Measurements from ENCODE around the gene FMNL2. TPM values are rescaled to one million over a fixed set of nuclear protein-coding genes. Genes with fewer than 3 reads are reported as not detected.

The FMNL2 gene
- polyA plus RNA-seq, 3 donors, result 0.28 to 3.2 (median 0.71) TPM

GRCh38 chr2:152406836-152407161 lies 71.8 kb downstream of the FMNL2 start:
- H2AFZ ChIP-seq (ENCODE audit: insufficient read depth, low read depth, low read length, poor library complexity, severe bottlenecking), result no peak overlapping the region
- TF ChIP-seq CTCF (IDR thresholded peaks at IDR 0.05), result no peak
- Mint-ChIP-seq H3K4me3 (no peak overlapping the region), H3K9me3 (no peaks in the 10 kb centered on the region), H3K36me3 (no peaks in the 10 kb centered on the region), H3K27ac (peak overlapping the region in 1 of 7 donors; percentile 11), H3K4me1 (peaks cover 34% of the 10 kb centered on the region), H3K27me3 (ENCODE audit: low read depth in 3 of 3) (no peaks in the 10 kb centered on the region)
- no peaks in the 10 kb centered on the region for H3K27me3 ChIP-seq (ENCODE audit: control insufficient read depth in 2 of 2, insufficient read depth in 2 of 2, low read length in 2 of 2)
- DNase-seq, result no peak
- no peak overlapping the region for H3K4me3 ChIP-seq (replicated peaks in 1 of 3; ENCODE audit: low read depth in 2 of 3, low read length in 3 of 3)
- H3K27ac ChIP-seq (ENCODE audit: low read depth in 1 of 2, low read length in 2 of 2), result no peak overlapping the region
- intact Hi-C loops (cut with micrococcal nuclease), result no loop called here
- H3K79me2 ChIP-seq (ENCODE audit: insufficient read depth, low read length), result no peaks in the 10 kb centered on the region
- no peaks in the 10 kb centered on the region for H3K9me3 ChIP-seq (replicated peaks in 1 of 2; ENCODE audit: control insufficient read depth in 1 of 2, insufficient read depth in 1 of 2, low read length in 2 of 2)
- H3K4me2 ChIP-seq (replicated peaks; ENCODE audit: extremely low read depth, low read length, poor library complexity, severe bottlenecking), result no peak overlapping the region
- no peaks in the 10 kb centered on the region for H4K20me1 ChIP-seq (ENCODE audit: insufficient read depth, low read length)
- H3K9ac ChIP-seq (ENCODE audit: insufficient read depth, low read length, poor library complexity, severe bottlenecking), result no peak overlapping the region
- H3K4me1 ChIP-seq (ENCODE audit: control insufficient read depth in 1 of 2, insufficient read depth in 2 of 2, low read length in 2 of 2), result peaks cover 20 to 25% of the 10 kb centered on the region in 2 donors
- WGBS (ENCODE audit: insufficient coverage), result no CpG with 5 or more reads among the region's 2 CpGs
- no peaks in the 10 kb centered on the region for H3K36me3 ChIP-seq (replicated peaks in 1 of 2; ENCODE audit: control insufficient read depth in 1 of 2, insufficient read depth in 2 of 2, low read length in 2 of 2)

GRCh38 chr2:152407204-152407721 lies 72.3 kb downstream of the FMNL2 start:
- Histone ChIP-seq H3K9me3 (replicated peaks in 1 of 2; ENCODE audit: control insufficient read depth in 1 of 2, insufficient read depth in 1 of 2, low read length in 2 of 2) (no peaks in the 10 kb centered on the region), H3K36me3 (replicated peaks in 1 of 2; ENCODE audit: control insufficient read depth in 1 of 2, insufficient read depth in 2 of 2, low read length in 2 of 2) (no peaks in the 10 kb centered on the region), H3K4me1 (ENCODE audit: control insufficient read depth in 1 of 2, insufficient read depth in 2 of 2, low read length in 2 of 2) (peaks cover 22 to 28% of the 10 kb centered on the region in 2 donors), H3K4me3 (replicated peaks in 1 of 3; ENCODE audit: low read depth in 2 of 3, low read length in 3 of 3) (no peak overlapping the region), H3K9ac (ENCODE audit: insufficient read depth, low read length, poor library complexity, severe bottlenecking) (no peak overlapping the region), H2AFZ (ENCODE audit: insufficient read depth, low read depth, low read length, poor library complexity, severe bottlenecking) (no peak overlapping the region), H4K20me1 (ENCODE audit: insufficient read depth, low read length) (no peaks in the 10 kb centered on the region), H3K4me2 (replicated peaks; ENCODE audit: extremely low read depth, low read length, poor library complexity, severe bottlenecking) (no peak overlapping the region), H3K27ac (ENCODE audit: low read depth in 1 of 2, low read length in 2 of 2) (peak overlapping the region in 1 of 2 donors; percentile 17), H3K27me3 (ENCODE audit: control insufficient read depth in 2 of 2, insufficient read depth in 2 of 2, low read length in 2 of 2) (no peaks in the 10 kb centered on the region), H3K79me2 (ENCODE audit: insufficient read depth, low read length) (no peaks in the 10 kb centered on the region)
- intact Hi-C loops (cut with micrococcal nuclease), result no loop called here
- Mint-ChIP-seq H3K27ac (peak overlapping the region in 2 of 7 donors; percentile 11 to 72), H3K36me3 (no peaks in the 10 kb centered on the region), H3K27me3 (ENCODE audit: low read depth in 3 of 3) (no peaks in the 10 kb centered on the region), H3K4me1 (peaks cover 36% of the 10 kb centered on the region), H3K4me3 (no peak overlapping the region), H3K9me3 (no peaks in the 10 kb centered on the region)
- no peak for TF ChIP-seq CTCF (IDR thresholded peaks at IDR 0.05)
- WGBS (ENCODE audit: insufficient coverage), result 64% methylated on average over 8 of the region's 8 CpGs
- DNase-seq, result peak in 1 of 3 donors; percentile 37
